GM21737 (cell line): Measurements from ENCODE around the gene ARRB2.
"Not testable (repeated sequence)": the region's sequence is repeated elsewhere in the genome, so short reads cannot be mapped to it uniquely, and the experiment has no call there.

Source experiments
- ATAC-seq: cut with Tn5 transposase; IDR thresholded peaks from one replicate; pipeline ENCODE4 v1.9.1; 2021; ENCODE audit warnings: mild to moderate bottlenecking, moderate library complexity; ENCODE audit not compliant: unreplicated experiment

ARRB2 gene

DNA sequence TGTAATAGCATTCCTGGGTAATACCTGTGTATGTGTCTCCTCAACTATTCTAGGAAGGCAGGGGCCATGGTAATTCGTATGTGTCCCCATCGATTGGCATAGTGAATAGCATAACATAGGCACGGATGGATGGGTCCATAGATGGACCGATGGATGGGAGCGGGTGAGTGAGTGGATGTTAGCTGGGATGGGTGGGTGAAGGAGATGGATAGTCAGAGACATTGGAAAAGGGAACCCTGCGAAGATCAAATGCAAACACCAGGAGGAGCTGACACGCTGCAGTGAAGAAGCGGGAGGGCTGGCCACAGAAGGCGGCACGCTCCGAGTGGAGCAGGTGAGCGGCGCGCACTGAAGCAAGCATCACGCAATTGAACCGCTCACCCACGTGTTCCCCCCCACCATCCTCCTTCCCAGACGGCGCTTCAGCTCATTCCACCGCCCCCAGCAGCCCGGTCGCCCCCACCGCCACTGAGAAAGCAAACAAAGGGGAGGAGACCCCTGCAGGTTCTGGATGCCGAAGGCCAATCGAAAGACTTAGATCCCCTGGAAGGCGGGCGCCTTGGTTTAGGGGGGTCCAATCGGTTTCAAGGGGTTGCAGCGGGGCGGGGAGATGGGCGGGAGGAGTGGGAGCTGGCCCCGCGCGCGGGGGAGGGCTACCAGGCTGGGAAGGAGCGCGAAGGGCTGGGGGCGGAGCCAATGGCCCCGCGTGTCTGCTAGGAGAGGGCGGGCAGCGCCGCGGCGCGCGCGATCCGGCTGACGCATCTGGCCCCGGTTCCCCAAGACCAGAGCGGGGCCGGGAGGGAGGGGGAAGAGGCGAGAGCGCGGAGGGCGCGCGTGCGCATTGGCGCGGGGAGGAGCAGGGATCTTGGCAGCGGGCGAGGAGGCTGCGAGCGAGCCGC lies at the start of gene ARRB2:
Gene ARRB2, plus strand, starts transcription at position 839 of the 899 bp plus-strand sequence. CDS start 90 bp downstream, outside the sequence.
- ATAC-seq, result peak; percentile 71

- no peak for ATAC-seq
Measured at GRCh38 chr17:4663711-4664110, 46.7 kb upstream of the ARRB2 start.

GRCh38 chr17:4664230-4664629 lies 46.2 kb upstream of the ARRB2 start:
- no peak for ATAC-seq

DNA sequence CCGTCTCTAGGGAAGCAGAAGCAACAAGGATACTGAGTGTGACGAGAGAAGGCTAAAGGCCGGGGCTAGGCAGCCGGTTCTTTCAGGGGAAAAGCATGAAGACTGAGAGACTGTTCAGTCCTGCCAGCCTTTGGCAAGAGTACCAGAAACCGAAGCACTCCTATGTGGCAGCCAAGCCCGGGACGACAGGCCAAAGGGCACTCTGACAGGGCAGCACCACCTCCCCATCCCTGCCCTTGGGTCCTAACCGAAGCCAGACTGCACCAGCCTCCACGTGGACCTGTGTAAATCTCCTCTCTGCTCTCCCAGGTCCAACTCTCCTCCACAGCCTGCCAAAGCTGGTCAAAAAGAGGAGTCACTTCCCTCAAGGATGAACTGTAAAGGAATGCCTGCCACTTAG lies 45.4 kb upstream of the ARRB2 start:
- ATAC-seq, result no peak

DNA sequence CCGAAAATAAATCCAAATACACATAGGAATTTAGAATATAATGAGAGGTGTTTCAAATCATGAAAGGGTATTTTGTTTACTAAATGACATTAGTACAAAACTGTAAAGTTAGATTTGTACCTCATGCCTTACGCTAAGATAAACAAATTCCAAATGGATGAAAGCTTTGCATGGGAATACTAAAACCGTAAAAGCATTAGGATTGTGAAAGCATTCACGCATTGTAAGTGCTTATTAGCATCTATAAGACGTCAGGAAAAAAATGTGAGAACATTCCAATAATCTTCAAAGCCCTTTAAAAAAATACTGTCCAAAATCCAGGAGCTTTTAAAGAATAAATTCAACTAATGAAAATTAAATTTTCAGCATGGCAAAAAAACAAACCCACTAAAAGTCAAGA lies 44.1 kb upstream of the ARRB2 start:
- no peak for ATAC-seq

GRCh38 chr17:4667166-4667565 lies 43.3 kb upstream of the ARRB2 start:
- no peak for ATAC-seq

- ATAC-seq, result no peak
Measured at GRCh38 chr17:4672055-4672630, 38.3 kb upstream of the ARRB2 start.

GRCh38 chr17:4672751-4673150 lies 37.7 kb upstream of the ARRB2 start:
- ATAC-seq, result no peak

DNA sequence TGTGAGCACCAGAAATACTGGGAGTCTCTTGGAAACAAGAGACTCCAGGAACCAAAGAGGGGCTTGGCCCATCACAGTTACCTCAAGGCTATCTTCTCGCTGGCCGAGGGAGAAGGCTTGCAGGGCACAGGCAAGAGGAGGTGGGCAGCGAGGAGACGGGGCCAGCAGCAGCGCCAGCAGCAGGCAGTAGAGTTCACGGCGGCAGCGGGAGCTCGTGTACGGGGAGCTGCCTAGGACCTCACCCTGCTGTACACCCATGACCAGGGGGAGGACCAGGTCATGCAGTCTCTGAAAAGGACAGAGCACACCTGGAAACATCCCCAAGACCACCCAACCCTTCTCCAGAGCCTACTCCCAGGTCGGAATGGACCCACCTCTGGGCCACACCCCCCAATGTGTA lies 37.3 kb upstream of the ARRB2 start:
- no peak for ATAC-seq

DNA sequence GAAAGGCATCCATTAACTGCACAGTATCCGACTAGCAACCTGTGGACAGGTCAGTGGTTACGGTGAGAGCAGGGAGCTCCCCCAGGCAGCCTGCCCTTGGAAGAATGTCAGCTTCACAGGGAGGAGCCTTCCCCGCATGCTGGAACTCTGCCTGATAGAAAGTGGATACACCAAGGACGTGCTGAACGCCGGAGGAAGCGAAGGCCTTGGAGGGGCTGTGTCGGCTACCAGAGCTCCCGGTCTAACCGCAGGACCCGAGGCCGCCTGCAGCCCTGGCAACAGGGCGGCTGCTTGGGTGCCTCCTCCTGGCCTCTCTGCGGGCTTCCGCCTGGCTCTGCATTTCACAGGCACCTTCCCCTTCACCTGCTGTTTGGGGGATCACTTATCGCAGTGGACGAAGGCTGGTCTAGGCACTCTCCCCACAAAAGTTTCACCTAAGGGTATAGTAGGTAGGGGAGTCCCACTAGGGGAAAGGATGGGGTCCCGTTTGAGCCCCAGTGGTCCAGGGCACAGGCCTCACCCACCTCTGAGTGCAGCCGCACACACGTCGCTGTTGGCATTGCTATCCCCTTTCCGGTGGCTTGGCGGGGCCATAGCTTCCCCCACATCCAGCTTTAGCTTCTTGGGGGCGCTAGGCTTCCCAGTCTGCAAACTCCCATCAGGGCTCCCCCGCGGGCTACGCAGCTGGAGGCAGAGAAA lies 36.3 kb upstream of the ARRB2 start:
- no peak for ATAC-seq

GRCh38 chr17:4674685-4674998 lies 35.8 kb upstream of the ARRB2 start:
- ATAC-seq, result no peak

DNA sequence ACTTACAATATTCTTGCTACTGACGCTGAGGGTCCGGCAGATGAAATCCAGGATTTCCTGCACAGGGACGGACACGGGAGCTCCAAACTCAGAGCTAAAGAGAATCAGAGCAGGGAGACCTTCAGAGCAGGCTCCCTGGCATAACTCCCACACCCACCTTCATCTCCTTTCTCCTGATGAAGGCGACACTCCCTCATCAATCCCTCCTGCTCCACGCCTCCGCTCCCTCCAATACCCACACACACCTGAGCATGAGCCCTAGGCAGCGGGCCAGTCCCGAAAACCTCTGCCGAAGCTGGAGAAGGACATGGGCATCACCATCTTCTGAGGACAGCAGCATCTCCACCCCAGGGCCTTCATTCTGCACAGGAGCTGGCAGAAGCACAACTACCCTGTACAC lies 34.6 kb upstream of the ARRB2 start:
- no peak for ATAC-seq

GRCh38 chr17:4676791-4677190 lies 33.6 kb upstream of the ARRB2 start:
- ATAC-seq, result no peak

GRCh38 chr17:4678448-4679026 lies 31.9 kb upstream of the ARRB2 start:
- no peak for ATAC-seq

DNA sequence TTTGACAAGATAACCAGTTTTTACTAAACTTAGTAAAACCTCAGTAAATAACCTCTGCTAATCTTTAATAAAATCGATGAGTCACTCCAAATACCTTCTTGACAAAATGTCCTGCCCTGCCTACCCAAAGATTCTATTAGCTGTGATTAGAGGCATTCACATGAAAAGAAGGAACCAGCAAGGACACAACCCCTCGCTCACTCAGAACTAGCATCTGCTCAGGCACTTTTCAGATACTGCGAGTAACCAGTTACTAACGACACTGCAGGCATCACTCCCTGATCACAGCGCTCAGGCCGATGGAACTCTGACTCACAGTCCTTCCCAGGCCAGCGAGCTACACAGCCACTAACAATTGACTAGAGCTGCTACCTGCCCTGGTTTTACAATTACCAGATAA lies 30.8 kb upstream of the ARRB2 start:
- no peak for ATAC-seq

- not testable (repeated sequence) for ATAC-seq
Measured at GRCh38 chr17:4683739-4684138, 26.7 kb upstream of the ARRB2 start.

DNA sequence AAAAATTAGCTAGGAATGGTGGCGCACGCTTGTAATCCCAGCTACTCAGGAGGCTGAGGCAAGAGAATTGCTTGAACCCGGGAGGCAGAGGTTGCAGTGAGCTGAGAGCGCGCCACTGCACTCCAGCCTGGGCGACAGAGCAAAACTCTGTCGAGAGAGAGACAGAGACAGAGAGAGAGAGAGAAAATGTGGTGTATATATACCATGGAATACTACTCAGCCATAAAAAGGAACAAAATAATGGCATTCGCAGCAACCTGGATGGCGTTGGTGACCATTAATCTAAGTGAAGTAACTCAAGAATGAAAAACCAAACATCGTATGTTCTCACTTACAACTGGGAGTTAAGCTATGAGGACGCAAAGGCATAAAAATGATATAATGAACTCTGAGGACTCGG lies 20.6 kb upstream of the ARRB2 start:
- ATAC-seq, result not testable (repeated sequence)

DNA sequence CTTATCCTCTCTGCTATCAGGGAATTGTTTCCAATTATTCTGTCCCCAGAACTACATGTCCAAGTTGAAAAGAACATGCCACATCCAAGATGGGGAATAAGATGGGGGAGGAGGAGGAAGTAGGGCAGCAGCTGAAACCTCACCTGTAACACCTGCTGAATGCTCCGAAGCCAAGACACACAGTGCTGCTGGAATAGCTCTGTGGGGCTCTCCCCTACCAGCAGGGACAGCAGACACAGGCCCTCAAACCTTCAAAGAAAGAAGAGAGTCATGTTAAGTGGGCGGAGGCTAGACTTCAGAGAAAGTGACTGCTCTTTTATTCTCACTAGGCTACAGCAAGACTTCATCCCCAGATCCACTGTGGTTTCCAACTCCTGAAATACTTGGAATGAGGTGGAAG lies 19.7 kb upstream of the ARRB2 start:
- ATAC-seq, result no peak

- ATAC-seq, result no peak
Measured at GRCh38 chr17:4691686-4692085, 18.7 kb upstream of the ARRB2 start.

GRCh38 chr17:4693416-4693815 lies 17.0 kb upstream of the ARRB2 start:
- no peak for ATAC-seq

- no peak for ATAC-seq
Measured at GRCh38 chr17:4696437-4696805, 14.0 kb upstream of the ARRB2 start.
